Neuron (in vitro differentiated cells): Measurements from ENCODE around the gene TMEM132D.

Experiments used
- H2AFZ ChIP-seq: one replicate; pipeline ENCODE4 v1.6.1; 2013; ENCODE audit warnings: low read depth, mild to moderate bottlenecking, inconsistent platforms, low read length, moderate library complexity
- H3K27me3 ChIP-seq: one replicate; pipeline ENCODE4 v1.6.1; 2013; ENCODE audit warnings: low read length; ENCODE audit not compliant: insufficient read depth
- H3K36me3 ChIP-seq: one replicate; pipeline ENCODE4 v1.6.1; 2013; ENCODE audit warnings: low read length; ENCODE audit not compliant: insufficient read depth
- H3K4me1 ChIP-seq: one replicate; pipeline ENCODE4 v1.6.1; 2013; ENCODE audit warnings: low read length; ENCODE audit not compliant: insufficient read depth
- H3K4me3 ChIP-seq: 2 replicates; pipeline ENCODE4 v1.5.1; 2013; ENCODE audit warnings: mild to moderate bottlenecking, low read length, moderate library complexity
- H3K9me3 ChIP-seq: one replicate; pipeline ENCODE4 v1.6.1; 2013; ENCODE audit warnings: low read length

Gene TMEM132D

DNA sequence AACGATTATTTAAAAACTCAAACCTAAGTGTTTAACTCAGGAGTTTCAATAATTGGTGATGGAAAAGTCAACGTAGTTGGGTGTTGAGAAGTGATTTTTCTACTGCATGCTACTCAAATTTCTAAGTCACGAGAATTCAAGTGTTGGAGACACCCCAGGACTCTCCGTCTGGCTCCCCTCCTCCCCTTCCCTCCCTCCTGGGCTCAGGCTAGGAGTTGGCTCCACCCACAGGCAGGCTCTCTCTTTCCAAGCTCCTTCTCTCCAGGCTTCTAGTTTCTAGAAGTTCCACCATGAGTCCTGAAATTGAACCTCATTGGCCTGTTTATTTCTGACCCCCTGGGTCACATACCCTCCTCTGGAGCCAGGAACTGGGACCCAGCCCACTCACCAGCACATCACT is 73.0 kb downstream of the TMEM132D start:
- no peak overlapping the region for H3K4me3 ChIP-seq

DNA sequence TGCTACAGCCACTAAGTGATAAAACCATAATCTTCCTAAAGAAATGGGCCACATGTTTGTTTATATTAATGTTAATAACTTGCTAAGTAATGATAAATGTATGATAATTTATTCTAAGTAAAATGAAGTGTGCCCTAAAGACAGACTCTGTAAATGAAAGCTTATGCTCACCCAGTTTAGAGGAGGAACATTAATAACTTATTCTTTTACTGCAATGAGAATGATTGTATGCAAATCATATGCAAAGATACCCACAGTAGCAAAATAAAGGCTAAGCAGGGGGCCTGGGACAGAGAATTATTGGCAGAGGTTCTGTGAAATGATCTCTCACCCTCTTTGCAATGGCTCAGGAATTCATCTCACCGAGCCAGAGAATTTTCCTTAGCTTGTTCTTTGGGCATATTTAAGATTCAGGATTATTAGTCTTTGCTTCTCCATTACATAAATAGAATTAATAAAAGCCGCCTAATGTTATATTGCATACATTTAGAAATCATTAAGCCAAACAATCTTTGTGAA is 75.9 kb downstream of the TMEM132D start:
- no peaks in the 10 kb centered on the region for H3K36me3 ChIP-seq
- no peaks in the 10 kb centered on the region for H3K4me1 ChIP-seq
- no peaks in the 10 kb centered on the region for H3K9me3 ChIP-seq
- no peak overlapping the region for H3K4me3 ChIP-seq
- no peaks in the 10 kb centered on the region for H3K27me3 ChIP-seq
- H2AFZ ChIP-seq, result no peak overlapping the region

More for the DNA sequence above, 73.0 kb downstream of the TMEM132D start:
- no peaks in the 10 kb centered on the region for H3K9me3 ChIP-seq
- no peak overlapping the region for H2AFZ ChIP-seq
- H3K4me1 ChIP-seq, result no peaks in the 10 kb centered on the region
- no peaks in the 10 kb centered on the region for H3K27me3 ChIP-seq
- H3K36me3 ChIP-seq, result no peaks in the 10 kb centered on the region

DNA sequence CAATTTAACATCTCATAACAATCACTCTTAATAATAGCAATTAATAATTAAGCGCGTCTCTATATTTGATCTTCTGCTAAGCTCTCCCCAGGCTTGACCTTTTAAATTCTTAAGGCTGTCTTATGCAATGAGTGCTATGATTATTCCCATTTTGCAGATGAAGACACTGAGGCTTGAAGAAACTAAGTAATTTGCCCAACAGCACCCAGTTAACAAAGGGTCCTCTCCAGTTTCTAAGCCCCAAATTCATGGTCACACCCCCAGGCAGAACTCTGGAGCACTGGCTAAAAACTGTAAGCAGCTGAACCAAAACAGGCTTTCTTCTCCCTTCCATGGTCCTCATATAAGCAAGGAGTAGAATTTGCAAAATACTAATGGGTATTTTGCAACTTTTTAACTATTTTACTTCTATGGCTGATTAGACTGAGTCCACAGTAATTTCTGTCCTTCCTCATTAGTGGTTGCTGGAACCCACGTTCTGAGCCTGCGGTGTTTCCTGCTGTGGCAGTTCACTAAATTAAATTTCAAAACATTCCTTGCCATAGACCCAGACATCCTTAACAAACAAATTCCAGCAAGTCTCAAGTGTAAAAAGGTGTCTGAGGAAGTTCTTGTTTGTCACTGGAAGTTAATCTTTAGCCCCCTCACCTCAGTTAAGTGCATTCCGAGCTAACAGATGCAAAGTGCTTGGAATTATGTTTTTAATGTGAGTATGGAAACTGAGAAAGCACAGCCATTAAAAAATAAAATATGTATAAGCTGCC is 76.5 kb downstream of the TMEM132D start:
- no peaks in the 10 kb centered on the region for H3K9me3 ChIP-seq
- H3K4me3 ChIP-seq, result no peak overlapping the region
- no peaks in the 10 kb centered on the region for H3K4me1 ChIP-seq
- no peak overlapping the region for H2AFZ ChIP-seq
- no peaks in the 10 kb centered on the region for H3K36me3 ChIP-seq
- no peaks in the 10 kb centered on the region for H3K27me3 ChIP-seq

DNA sequence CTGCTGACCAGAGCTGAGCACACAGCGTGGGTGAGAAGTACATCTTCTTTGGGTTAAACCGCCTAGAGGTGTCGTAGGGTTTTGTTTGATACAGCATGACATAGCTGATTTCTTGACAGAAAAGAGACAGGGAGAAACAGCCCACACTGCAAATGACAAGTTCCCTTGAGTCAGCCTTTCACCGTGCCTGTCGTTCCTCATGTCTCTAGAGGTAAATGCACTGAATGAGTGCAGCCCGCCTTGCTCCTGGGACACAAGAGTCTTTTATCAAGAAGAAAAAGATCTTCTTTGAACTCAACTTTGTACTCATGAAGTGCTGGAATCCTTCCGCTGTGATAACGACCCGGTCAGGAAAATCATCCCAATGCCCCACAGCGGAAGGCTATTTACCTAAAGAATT is 77.6 kb downstream of the TMEM132D start:
- Histone ChIP-seq H3K4me3 (no peak overlapping the region), H3K27me3 (no peaks in the 10 kb centered on the region), H2AFZ (no peak overlapping the region), H3K4me1 (no peaks in the 10 kb centered on the region), H3K36me3 (no peaks in the 10 kb centered on the region), H3K9me3 (no peaks in the 10 kb centered on the region)

DNA sequence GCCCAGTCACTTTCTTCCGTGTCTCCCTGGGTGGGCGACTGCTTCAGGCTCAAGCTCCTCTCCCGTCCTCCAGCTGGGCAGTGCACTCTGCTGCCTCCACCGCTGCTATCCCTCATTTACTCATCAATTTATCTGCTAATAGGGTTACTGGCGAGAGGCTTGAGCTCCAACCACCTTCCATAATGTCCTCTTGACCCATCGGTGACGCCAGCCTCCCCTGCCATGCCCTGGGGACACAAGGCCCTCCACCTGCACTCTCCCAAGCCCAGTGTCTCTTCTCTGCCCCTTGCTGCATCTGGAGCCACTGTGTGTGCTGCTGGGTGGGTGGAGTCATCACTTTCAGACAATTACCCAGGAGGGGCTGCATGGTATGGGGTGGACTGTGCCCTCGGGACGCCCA is 78.5 kb downstream of the TMEM132D start:
- H3K9me3 ChIP-seq, result no peaks in the 10 kb centered on the region
- no peaks in the 10 kb centered on the region for H3K36me3 ChIP-seq
- no peak overlapping the region for H2AFZ ChIP-seq
- no peaks in the 10 kb centered on the region for H3K4me1 ChIP-seq
- no peaks in the 10 kb centered on the region for H3K27me3 ChIP-seq
- no peak overlapping the region for H3K4me3 ChIP-seq

DNA sequence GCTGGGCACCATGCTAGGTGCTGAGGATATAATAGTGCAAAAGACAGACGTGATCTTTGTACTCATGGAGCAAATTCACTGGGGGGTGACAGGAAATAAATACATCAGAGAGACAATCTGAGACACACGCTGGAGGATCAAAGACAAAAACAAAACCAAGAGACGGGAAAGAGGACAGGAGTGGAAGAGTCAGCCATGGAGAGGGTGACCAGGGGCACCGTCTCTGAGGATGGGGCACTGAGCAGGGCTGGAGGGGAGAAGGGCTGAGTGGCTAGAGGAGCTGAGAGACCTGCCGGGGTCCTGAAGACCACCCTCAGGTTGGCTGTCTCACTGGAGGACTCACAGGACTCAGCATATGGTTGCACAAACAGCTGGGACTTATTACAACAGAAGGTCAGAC is 81.9 kb downstream of the TMEM132D start:
- Histone ChIP-seq H3K9me3 (no peaks in the 10 kb centered on the region), H3K4me1 (no peaks in the 10 kb centered on the region), H3K27me3 (no peaks in the 10 kb centered on the region), H3K36me3 (no peaks in the 10 kb centered on the region), H2AFZ (no peak overlapping the region), H3K4me3 (no peak overlapping the region)

DNA sequence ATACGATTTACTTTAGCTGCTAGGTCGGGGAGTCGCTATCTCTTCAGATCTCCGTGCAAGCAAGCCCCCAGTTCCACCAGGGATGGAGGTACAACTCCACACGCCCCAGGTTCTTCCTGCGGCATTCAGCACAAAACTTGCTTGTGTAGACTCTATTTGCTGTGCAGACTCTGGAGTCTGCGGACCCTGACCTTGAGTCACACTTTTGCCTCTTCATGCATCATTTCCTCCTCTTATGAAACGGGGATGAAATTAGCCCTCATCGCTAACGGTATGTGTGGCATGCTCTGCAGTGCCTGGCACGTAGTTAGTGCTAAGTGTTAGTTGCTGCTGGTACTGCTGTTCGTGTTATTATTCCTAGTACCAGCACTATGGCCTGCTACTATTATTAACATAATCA is 84.4 kb downstream of the TMEM132D start:
- Histone ChIP-seq H3K4me3 (no peak overlapping the region), H3K36me3 (no peaks in the 10 kb centered on the region), H3K27me3 (no peaks in the 10 kb centered on the region), H2AFZ (no peak overlapping the region), H3K4me1 (no peaks in the 10 kb centered on the region), H3K9me3 (no peaks in the 10 kb centered on the region)

DNA sequence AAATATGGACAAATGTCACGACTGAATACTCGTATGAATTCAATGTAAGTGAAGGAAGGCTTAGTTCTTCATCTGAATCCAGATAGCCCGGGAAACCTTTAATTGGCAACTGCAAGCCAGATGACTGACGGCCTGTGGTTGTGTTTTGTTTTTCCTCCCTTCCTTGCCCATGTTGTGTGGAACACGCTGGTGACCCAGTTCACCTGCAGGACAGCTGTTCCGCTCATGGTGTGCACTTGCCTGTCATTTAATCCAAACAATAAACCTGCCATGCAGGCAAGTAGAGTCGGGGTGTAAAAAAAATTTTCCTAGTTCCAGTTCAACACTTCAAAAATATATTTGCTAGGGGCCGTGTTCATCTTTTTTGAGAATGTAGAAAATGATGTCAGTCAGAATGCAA is 88.0 kb downstream of the TMEM132D start:
- Histone ChIP-seq H3K4me3 (no peak overlapping the region), H2AFZ (no peak overlapping the region), H3K27me3 (no peaks in the 10 kb centered on the region), H3K4me1 (no peaks in the 10 kb centered on the region), H3K36me3 (no peaks in the 10 kb centered on the region), H3K9me3 (no peaks in the 10 kb centered on the region)

DNA sequence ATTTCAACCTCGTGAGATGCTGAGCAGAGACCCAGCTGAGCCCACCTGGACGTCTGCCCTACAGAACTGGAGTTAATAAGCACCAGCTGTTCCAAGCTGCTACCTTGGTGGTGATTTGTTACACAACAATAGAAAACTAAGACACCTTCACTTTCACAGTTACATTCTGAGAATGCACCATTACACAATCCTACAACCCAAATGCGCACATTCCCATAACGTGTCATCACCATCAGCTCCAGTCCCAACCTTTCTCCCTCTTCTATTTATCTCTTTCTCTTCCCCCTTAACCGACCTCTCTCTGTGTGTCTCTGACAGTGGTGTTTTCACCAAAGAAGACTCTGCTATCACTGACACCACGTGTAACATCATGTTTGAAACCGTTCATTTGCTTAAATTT is 91.9 kb downstream of the TMEM132D start:
- no peaks in the 10 kb centered on the region for H3K27me3 ChIP-seq
- H2AFZ ChIP-seq, result no peak overlapping the region
- H3K9me3 ChIP-seq, result no peaks in the 10 kb centered on the region
- H3K4me3 ChIP-seq, result no peak overlapping the region
- no peaks in the 10 kb centered on the region for H3K4me1 ChIP-seq
- no peaks in the 10 kb centered on the region for H3K36me3 ChIP-seq

DNA sequence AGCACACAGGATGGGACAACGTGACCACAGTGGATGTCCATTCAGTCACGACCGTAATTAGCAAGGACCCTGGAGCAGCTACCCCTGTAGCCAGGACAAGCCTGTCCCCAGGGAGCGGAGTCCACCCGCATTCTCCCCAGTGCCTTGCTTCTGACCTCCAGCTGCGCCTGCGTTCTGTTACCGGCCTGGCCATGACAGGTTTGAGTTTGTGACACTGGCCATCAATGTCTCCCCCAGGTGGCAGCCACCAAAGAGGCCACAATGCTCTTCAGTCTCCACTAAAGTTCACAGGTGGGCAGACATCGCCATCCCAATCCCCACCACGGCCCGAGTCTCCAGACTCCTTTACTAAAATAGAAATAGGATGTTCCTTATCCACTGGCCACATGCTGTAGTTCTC is 96.7 kb downstream of the TMEM132D start:
- H3K27me3 ChIP-seq, result no peaks in the 10 kb centered on the region
- no peak overlapping the region for H3K4me3 ChIP-seq
- no peaks in the 10 kb centered on the region for H3K9me3 ChIP-seq
- H3K4me1 ChIP-seq, result no peaks in the 10 kb centered on the region
- H3K36me3 ChIP-seq, result no peaks in the 10 kb centered on the region
- H2AFZ ChIP-seq, result no peak overlapping the region

DNA sequence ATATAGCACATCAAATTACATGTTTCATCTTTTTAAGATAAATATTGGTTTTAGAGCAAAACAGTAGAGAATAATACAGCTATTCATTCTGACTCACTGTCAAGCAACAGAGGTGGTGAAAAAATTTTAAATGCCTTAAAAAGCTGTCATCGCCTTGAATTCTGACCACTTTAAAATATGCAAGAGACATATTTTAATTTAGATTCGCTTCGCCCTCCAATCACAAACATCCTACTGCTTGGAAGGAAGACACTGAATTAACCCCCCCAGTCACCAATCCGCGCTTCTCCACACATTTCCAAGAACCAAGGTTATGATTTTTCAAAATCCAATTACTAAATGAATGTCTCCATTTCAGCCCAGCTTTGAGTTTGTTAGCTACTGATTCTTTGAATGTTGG is 112.4 kb downstream of the TMEM132D start:
- no peaks in the 10 kb centered on the region for H3K9me3 ChIP-seq
- no peak overlapping the region for H2AFZ ChIP-seq
- H3K4me1 ChIP-seq, result no peaks in the 10 kb centered on the region
- no peaks in the 10 kb centered on the region for H3K27me3 ChIP-seq
- no peak overlapping the region for H3K4me3 ChIP-seq
- no peaks in the 10 kb centered on the region for H3K36me3 ChIP-seq

DNA sequence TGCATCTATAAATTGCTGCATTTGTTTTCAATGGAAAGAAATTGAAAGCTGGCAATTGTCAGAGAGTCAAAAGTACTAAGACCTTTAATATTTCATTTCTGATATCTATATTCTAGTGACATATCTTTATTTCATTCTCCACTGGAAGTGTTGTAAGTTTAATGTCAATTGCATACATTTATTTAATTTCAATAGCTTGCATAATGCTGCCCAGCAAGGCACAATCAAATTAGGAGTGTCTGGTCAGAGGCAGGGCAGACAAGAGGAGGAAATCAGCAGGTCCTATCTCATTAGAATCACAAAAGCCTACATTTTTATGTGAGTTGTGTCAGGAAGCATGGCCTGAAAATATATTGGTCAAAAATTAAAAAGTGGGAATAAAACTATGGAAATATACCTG is 112.9 kb downstream of the TMEM132D start:
- Histone ChIP-seq H2AFZ (no peak overlapping the region), H3K4me1 (no peaks in the 10 kb centered on the region), H3K9me3 (no peaks in the 10 kb centered on the region), H3K36me3 (no peaks in the 10 kb centered on the region), H3K27me3 (no peaks in the 10 kb centered on the region), H3K4me3 (no peak overlapping the region)

DNA sequence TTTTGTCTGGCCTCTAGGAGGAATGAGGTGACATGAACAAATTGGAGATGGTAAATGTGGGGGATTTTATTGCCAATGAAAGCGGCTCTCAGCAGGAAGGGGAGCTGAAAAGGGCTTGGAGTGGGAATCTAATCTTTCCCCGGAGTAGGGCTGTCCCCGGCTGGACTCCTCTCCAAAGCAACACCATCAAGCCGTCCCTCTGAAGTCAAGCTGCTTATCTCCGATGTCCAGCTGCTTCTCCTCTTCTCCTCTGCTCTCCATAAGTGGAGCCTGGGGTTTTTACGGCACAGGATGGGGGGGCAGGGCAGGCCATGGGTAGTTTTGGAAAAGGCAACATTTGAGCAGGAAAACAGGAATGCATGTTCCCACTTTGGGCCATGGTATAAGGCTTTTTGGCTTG is 113.5 kb downstream of the TMEM132D start:
- Histone ChIP-seq H3K4me3 (no peak overlapping the region), H2AFZ (no peak overlapping the region), H3K4me1 (no peaks in the 10 kb centered on the region), H3K36me3 (no peaks in the 10 kb centered on the region), H3K9me3 (no peaks in the 10 kb centered on the region), H3K27me3 (no peaks in the 10 kb centered on the region)

DNA sequence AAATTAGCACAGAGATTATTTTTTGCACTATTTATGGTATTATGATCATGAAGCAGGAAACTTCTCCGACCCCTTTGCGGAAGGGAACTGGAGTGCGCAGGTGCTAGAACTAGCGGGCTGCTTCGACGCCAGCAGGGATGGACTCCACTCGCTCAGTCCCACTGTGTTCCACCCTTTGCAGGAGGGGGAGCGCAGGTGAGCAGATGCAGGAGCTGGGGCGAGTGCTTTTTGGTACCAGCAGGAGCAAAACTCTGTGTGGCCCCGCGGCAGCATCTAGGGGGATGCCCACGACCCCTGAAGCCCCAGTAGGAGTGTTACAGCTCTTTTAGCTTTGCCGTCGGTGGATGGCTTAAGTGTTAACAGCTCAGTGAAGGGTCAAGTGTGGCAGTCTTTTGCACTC is 113.9 kb downstream of the TMEM132D start:
- no peaks in the 10 kb centered on the region for H3K27me3 ChIP-seq
- no peak overlapping the region for H3K4me3 ChIP-seq

More for the DNA sequence above, 113.9 kb downstream of the TMEM132D start:
- Histone ChIP-seq H2AFZ (no peak overlapping the region), H3K9me3 (no peaks in the 10 kb centered on the region), H3K4me1 (no peaks in the 10 kb centered on the region), H3K36me3 (no peaks in the 10 kb centered on the region)
